Activated CD8-positive, alpha-beta memory T cell treated with anti-CD3 and anti-CD28 coated beads, Interleukin-2, amount 50 U/mL, for 1 hour (primary cell): ENCODE results near the gene CHST11.
"Not testable (repeated sequence)": the region's sequence is repeated elsewhere in the genome, so short reads cannot be mapped to it uniquely, and the experiment has no call there.

Experiments
- DNase-seq: peaks from one replicate; pipeline ENCODE4 v3.0.0-alpha.2; 2020; ENCODE audit errors: extremely low read depth

CHST11 gene

DNA sequence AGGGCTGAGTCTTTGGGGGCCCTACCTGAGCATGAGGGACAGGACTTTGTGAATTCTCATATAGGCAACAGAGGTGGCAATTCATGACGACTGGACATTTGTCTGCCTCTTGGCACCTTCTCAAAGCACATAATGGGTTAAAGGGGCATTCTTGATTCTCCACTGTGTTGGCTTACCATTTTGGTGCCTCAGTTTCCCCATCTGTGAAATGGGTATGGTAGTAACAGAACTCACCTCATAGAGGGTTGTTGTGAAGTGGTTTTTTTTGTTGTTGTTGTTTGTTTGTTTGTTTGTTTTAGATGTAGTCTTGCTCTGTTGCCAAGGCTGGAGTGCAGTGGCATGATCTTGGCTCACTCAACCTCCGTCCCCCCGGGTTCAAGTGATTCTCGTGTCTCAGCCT lies 106.0 kb downstream of the CHST11 start:
- DNase-seq = no peak

GRCh38 chr12:104564662-104565061 lies 107.9 kb downstream of the CHST11 start:
- DNase-seq = not testable (repeated sequence)

GRCh38 chr12:104565606-104566243 lies 109.0 kb downstream of the CHST11 start:
- DNase-seq = no peak

DNA sequence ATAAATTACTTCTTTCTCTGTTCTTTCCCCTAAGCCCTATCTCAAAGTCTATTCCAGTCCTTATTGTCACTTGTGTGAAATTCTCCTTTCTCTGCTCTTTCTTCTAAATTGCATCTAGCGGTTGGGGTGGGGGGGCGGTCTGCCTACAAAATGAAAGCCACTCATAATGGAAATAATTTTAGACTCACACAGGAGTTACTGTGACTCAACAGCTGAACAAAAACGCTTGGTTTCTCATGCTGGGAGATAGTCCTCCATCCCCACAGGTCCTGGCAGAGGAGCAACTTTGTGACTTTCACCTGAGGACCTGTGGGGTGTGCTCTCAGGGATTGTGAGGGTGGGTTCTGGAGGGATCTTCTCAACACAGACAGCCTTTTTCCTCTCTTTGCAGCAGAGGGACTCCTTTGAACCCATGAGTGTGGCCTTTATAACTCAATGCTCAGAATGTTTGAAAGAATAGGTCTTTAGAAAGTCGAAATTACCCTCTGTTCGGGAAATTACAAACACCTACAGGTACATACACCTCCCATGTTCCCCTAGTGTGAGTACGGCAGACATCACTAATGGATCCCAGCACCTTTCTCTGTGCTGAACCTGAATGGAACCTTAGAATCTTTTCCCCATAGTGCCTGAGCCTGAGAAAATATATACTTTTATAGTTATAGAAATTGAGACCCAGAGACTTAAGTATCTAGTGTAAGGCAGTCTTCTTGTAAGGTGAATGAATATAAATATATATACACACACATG lies 109.7 kb downstream of the CHST11 start:
- DNase-seq = no peak

DNA sequence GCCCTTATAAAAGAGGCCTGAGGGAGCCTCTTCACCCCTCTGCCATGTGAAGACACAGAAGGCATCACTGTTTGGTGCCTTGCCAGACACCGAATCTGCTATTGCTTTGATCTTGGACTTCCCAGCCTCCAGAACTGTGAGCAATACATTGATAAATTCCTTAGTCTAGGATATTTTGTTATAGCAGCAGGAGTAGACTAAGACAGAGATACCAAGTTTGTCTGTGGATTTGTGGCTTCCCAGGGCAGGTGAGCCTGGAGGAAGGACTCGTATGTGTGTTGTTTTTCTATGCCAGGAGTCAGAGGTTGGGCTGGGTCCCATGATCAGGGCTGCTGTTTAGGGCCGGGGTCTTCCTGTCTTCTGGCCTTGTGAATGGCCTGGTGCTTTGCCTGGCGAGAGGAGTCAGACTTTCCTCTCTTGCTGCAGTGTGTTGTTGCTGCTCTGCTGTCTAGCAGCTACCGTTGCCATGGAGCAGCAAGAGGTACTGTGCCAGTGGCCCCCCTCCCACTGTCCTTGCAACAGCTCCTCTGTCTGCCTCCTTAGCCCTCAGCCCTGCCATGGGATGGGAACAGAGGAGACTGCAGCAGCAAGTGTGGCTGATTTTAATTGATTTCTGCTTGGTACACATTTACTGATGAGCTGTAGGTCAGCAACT lies 111.2 kb downstream of the CHST11 start:
- DNase-seq = no peak

DNA sequence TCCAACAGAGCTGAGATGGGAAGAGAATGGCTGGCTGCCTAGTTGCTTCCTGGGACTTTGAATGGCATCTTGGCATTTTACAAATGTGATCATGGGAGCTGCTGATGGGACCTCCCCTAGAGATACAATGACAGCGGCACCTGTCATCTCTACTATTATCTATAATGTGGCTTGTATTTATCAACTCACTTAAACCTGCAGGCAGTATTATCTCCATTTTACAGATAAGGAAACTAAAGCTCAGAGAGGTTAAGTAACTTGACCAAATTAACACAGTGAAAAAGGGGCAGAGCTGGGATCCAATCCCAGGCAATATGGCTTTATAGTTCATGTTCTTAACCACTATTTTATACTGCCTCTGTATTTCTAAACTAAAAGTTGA lies 111.7 kb downstream of the CHST11 start:
- no peak for DNase-seq

DNA sequence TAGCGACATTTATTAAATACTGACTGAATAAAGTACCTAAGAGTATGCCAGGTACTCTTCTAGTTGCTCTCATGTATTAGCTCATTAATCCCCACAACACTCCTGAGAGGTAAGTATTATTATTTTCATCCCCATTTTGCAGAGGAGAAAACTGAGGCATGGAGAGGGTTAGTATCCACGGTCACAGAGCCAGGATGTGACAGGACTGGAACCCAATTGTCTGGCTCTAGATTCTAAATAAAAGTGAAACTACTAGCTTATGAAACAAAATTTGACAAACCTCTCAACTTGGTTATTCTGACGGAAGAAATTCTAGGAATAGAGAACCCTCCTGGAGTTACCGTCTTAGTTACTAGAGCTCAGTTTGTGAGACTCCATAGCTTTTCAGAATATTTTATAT lies 112.2 kb downstream of the CHST11 start:
- no peak for DNase-seq

DNA sequence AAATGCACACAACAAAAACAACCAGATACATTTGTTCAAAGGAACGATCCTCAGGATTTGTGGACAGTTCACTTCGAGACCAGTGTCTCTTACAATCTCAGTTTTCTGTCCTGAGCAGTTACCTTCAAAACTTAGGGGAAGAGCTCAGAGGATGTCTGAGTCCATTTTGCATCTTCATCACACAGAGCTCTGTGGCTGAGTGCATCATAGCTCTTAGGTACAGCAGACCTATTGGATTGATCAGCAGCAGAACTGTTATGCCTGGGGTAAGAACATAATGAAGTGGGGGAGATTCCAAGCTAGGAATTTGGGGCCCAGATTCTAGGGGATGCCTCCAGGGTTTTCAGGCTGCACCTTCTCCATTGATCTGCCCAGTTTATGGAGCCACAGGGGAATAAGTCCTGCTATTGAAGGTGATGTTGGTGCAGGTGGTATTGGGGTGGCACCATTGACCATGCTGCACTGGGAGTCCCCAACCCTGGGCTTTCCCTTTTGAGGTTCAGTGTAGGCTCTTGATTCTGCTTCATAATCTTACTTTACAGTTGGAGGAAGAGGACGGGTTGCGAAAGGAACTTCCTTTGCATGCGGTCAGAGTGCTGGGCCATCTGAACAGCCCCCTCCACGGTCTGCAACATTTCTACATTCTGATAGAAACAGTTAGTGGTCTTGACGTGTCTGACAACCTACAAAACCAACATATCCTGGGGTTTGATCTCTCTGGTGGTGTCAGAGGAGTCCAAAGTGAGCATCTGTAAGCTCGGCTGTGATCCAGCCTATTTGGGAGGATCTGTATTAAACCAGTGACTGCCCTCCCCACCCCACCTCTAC lies 112.8 kb downstream of the CHST11 start:
- DNase-seq = peak; percentile 14

- DNase-seq = no peak
Observed at GRCh38 chr12:104570174-104570907, 113.6 kb downstream of the CHST11 start.

GRCh38 chr12:104571328-104571727 lies 114.6 kb downstream of the CHST11 start:
- no peak for DNase-seq

GRCh38 chr12:104574353-104574752 lies 117.6 kb downstream of the CHST11 start:
- DNase-seq = not testable (repeated sequence)

GRCh38 chr12:104574758-104575157 lies 118.0 kb downstream of the CHST11 start:
- DNase-seq = not testable (repeated sequence)

DNA sequence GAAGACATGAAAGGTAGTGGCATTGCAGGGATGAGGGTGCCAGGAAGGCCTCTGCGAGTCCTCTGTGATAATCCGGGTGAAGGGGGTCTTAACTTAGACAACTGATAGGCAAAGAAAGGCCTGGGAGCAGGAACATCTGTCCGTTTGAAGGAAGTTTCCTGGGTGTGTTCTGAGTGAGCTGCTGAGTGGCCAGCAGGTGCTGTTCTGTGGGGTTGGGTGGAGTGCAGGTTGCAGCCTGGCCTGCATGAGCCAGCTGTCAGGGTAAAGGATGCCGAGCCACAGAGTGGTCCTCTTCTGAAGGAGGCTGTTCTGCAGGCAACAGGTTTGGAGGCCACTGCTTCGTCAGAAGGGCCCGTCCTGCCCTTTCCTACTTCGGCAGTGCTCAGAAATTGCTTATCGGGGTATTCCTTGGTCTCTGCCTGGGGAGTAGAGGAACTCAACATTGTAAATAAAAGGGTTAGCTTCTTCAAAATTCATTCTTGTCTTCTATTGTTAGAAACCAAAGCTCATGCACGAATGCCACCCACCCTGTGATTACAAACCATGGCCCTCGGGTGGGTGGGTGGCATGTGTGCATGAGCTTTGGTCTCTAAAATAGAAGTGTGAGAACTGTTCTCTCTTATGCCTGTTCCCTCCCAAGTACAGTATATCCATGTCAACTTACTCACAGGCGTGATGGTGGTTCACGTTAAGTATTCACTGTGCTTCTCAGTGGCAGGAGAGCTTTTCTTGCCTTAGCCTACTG lies 118.9 kb downstream of the CHST11 start:
- DNase-seq = no peak

GRCh38 chr12:104576187-104576778 lies 119.5 kb downstream of the CHST11 start:
- DNase-seq = no peak

GRCh38 chr12:104576980-104577580 lies 120.3 kb downstream of the CHST11 start:
- no peak for DNase-seq

DNA sequence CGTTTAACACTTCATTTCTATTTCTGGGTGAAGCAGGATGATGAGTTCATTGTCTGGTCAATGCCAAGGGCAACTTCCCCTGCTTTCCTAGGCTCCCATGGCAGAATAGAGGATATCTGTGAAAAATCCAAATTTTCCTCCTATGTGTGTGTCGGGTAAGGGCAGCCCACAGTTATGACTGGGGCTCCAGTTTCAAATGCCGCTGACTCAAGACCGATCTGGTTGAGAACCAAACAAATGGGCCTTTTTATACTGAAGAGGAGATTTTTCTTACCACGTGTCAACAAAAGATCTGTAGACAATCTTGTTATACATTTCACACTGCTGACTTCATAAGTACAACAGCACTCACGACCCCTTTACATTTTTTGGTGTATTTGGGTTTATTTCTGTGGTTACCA lies 120.8 kb downstream of the CHST11 start:
- no peak for DNase-seq

DNA sequence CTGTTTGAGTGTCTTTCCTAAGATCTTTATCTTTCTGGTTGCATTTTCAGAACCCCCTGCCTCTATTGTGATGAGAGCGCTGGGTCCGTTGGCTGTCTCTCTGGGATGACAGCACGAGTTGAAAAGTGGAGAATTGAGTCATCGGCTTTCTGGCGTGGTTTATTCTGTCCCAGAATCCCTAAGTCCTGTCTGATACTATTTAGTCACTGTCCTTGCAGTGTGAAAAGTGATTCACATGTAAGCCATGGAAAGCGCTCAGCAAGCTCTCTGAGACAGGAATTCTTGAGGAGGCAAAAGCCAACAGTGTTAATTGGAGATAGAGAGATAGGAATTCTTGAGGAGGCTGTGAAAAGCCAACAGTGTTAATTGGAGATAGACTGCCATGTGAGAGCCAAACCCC lies 121.7 kb downstream of the CHST11 start:
- no peak for DNase-seq

GRCh38 chr12:104579718-104580495 lies 123.2 kb downstream of the CHST11 start:
- DNase-seq = no peak

DNA sequence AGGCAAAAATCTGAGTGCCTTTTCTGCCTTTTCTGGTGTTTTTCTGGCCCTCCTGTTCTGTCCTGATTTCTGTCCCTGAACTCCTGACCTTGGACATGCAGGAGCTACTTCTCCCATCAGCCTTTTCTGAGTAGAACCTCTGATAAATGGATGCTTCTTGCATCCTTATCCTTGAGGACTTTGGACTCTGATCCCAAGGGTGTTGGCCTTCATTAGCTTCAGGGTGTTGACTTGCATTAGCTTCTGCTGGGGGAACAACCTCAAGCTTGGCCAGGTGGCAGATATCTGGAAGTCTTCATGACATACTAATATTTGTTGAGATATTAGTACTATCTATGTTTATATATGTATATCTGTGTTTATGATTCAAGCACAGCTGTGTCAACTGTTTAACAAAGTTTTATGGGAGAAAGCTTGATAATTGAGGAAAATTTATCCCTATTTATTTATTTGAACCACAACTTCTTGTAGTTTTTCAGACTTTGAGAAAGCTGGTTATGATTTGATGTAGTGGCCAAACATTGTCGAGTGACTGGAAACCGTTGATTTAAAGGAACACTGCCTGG lies 124.3 kb downstream of the CHST11 start:
- DNase-seq = no peak
